Body of pancreas (tissue), 4 donors: ENCODE data around the gene LRRK1.

Source experiments
- POLR2A ChIP-seq, 3 donors: fragments of 450-650 bp; IDR thresholded peaks; one replicate each; pipeline ENCODE4 v1.6.1; 2016; ENCODE audit warnings: antibody characterized with exemption in 3 of 3, mild to moderate bottlenecking in 2 of 3
- TF ChIP-seq, protein P1 (sequence below), 7 experiments: fragments of 450-650 bp in 4 of 7; fragments of 200-600 bp in 3 of 7; sonication (generic) in 3 of 7; IDR thresholded peaks; one replicate each; pipeline ENCODE4 v1.5.1; 2016 to 2019; ENCODE audit warnings: antibody characterized with exemption in 7 of 7

DNA sequence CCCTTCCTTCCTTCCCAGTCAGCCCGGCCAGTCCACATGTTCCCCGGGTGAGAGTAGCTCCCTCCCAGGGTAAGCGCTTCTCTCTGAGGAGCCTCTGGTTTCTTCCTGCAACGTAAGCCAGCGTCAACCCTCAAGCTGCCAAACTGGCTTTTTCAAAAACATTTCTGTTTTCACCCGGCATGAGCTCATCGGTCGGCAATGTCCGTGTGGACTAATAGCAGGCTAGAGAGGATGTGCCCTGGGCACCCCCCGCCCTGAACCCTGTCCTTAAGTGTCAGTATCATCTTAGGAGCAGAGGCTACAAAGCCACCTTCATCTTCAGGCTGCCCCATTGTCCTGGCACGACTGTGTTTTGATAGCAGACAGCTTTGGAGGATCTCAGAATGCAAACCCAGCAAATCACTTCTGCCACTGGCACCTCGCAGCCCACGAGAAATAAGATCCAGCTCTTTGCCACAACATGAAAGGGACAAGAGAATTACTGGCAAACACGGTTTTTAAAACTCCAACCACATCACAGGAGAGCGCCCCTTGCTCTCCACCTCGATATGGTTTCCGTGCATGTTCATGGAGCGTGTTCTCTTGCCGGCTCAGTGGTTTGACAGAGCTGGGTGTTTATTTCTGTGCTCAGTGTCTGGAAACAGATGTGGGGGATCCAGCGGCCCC is 29.6 kb upstream of the LRRK1 start:
- TF ChIP-seq POLR2A (IDR thresholded peaks at IDR 0.05): peak in 1 of 3 donors; percentile 19
- TF ChIP-seq, protein P1, sequence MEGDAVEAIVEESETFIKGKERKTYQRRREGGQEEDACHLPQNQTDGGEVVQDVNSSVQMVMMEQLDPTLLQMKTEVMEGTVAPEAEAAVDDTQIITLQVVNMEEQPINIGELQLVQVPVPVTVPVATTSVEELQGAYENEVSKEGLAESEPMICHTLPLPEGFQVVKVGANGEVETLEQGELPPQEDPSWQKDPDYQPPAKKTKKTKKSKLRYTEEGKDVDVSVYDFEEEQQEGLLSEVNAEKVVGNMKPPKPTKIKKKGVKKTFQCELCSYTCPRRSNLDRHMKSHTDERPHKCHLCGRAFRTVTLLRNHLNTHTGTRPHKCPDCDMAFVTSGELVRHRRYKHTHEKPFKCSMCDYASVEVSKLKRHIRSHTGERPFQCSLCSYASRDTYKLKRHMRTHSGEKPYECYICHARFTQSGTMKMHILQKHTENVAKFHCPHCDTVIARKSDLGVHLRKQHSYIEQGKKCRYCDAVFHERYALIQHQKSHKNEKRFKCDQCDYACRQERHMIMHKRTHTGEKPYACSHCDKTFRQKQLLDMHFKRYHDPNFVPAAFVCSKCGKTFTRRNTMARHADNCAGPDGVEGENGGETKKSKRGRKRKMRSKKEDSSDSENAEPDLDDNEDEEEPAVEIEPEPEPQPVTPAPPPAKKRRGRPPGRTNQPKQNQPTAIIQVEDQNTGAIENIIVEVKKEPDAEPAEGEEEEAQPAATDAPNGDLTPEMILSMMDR (IDR thresholded peaks at IDR 0.05): no peak
